H9 (cell line): ENCODE results near the gene PCDH18. TPM values are rescaled to one million over a fixed set of nuclear protein-coding genes. Genes with fewer than 3 reads are reported as not detected.

Experiments used
- DNase-seq: peaks from one replicate; pipeline ENCODE4 v3.0.0-alpha.2; 2017
- H2AFZ ChIP-seq: one replicate; pipeline ENCODE4 v1.6.1; 2013; ENCODE audit warnings: mild to moderate bottlenecking, low read length, control low read depth, moderate library complexity
- H2AK5ac ChIP-seq: 2 replicates; pipeline ENCODE4 v1.6.1; 2013; ENCODE audit warnings: low read length, control low read depth, mixed read lengths; ENCODE audit not compliant: insufficient read length
- H2BK120ac ChIP-seq: one replicate; pipeline ENCODE4 v1.6.1; 2013; ENCODE audit warnings: low read depth, mild to moderate bottlenecking, low read length, control low read depth, inconsistent platforms; ENCODE audit not compliant: poor library complexity, severe bottlenecking
- H2BK12ac ChIP-seq: 2 replicates; pipeline ENCODE4 v1.6.1; 2013; ENCODE audit warnings: low read length, control low read depth, mixed read lengths, low read depth; ENCODE audit not compliant: insufficient read length
- H2BK15ac ChIP-seq: 2 replicates; pipeline ENCODE4 v1.6.1; 2013; ENCODE audit warnings: low read depth, low read length, control low read depth
- H2BK20ac ChIP-seq: one replicate; pipeline ENCODE4 v1.6.1; 2013; ENCODE audit warnings: low read depth, mild to moderate bottlenecking, low read length, control low read depth, inconsistent platforms; ENCODE audit not compliant: poor library complexity, severe bottlenecking
- H2BK5ac ChIP-seq: 2 replicates; pipeline ENCODE4 v1.6.1; 2013; ENCODE audit warnings: low read length, control low read depth, mixed read lengths; ENCODE audit not compliant: insufficient read length
- H3K14ac ChIP-seq: 2 replicates; pipeline ENCODE4 v1.6.1; 2013; ENCODE audit warnings: low read length, control low read depth; ENCODE audit not compliant: insufficient read depth
- H3K18ac ChIP-seq: 2 replicates; pipeline ENCODE4 v1.6.1; 2013; ENCODE audit warnings: low read depth, mild to moderate bottlenecking, mixed read lengths, low read length, control low read depth; ENCODE audit not compliant: insufficient read length
- H3K23ac ChIP-seq: 2 replicates; pipeline ENCODE4 v1.6.1; 2013; ENCODE audit warnings: low read length, control low read depth, mixed read lengths, low read depth; ENCODE audit not compliant: insufficient read length
- H3K23me2 ChIP-seq: 2 replicates; pipeline ENCODE4 v1.6.1; 2013; ENCODE audit warnings: low read depth, mild to moderate bottlenecking, mixed read lengths, low read length, control low read depth; ENCODE audit not compliant: insufficient read length, poor library complexity, severe bottlenecking
- H3K27ac ChIP-seq: 2 replicates; pipeline ENCODE4 v1.5.1; 2013; ENCODE audit warnings: low read length, control low read depth, mixed read lengths, low read depth; ENCODE audit not compliant: insufficient read length
- H3K27me3 ChIP-seq: 2 replicates; pipeline ENCODE4 v1.6.1; 2013; ENCODE audit warnings: low read length, control low read depth, inconsistent platforms; ENCODE audit not compliant: insufficient read depth
- H3K4ac ChIP-seq: 2 replicates; pipeline ENCODE4 v1.6.1; 2013; ENCODE audit warnings: low read depth, mild to moderate bottlenecking, control low read depth, inconsistent platforms, low read length, moderate library complexity
- H3K4me1 ChIP-seq: 2 replicates; pipeline ENCODE4 v1.6.1; 2013; ENCODE audit warnings: low read length, control low read depth, inconsistent platforms; ENCODE audit not compliant: insufficient read depth
- H3K4me2 ChIP-seq: 2 replicates; pipeline ENCODE4 v1.6.1; 2013; ENCODE audit warnings: low read length, control low read depth, mixed read lengths; ENCODE audit not compliant: insufficient read length, insufficient read depth
- H3K56ac ChIP-seq: 2 replicates; pipeline ENCODE4 v1.6.1; 2013; ENCODE audit warnings: low read depth, mild to moderate bottlenecking, mixed read lengths, low read length, control low read depth; ENCODE audit not compliant: insufficient read length
- H3K79me1 ChIP-seq: 2 replicates; pipeline ENCODE4 v1.6.1; 2013; ENCODE audit warnings: low read depth, mild to moderate bottlenecking, moderate library complexity, low read length, control low read depth, inconsistent platforms; ENCODE audit not compliant: insufficient read depth, poor library complexity, severe bottlenecking
- H3K79me2 ChIP-seq: 2 replicates; pipeline ENCODE4 v1.6.1; 2013; ENCODE audit warnings: low read length, control low read depth, inconsistent platforms; ENCODE audit not compliant: insufficient read depth
- H3K9ac ChIP-seq: 2 replicates; pipeline ENCODE4 v1.6.1; 2013; ENCODE audit warnings: low read length, control low read depth, mixed read lengths; ENCODE audit not compliant: insufficient read length; ENCODE audit errors: extremely low read depth
- H3K9me3 ChIP-seq: one replicate; pipeline ENCODE4 v1.6.1; 2013; ENCODE audit warnings: low read depth, low read length, inconsistent platforms; ENCODE audit not compliant: control insufficient read depth
- H3T11ph ChIP-seq: one replicate; pipeline ENCODE4 v1.6.1; 2013; ENCODE audit warnings: mild to moderate bottlenecking, low read length, control low read depth, inconsistent platforms
- H4K20me1 ChIP-seq: one replicate; pipeline ENCODE4 v1.6.1; 2013; ENCODE audit not compliant: control insufficient read depth, insufficient read length, insufficient read depth
- H4K5ac ChIP-seq: 2 replicates; pipeline ENCODE4 v1.6.1; 2013; ENCODE audit warnings: low read depth, mild to moderate bottlenecking, mixed read lengths, low read length, control low read depth; ENCODE audit not compliant: insufficient read length
- H4K8ac ChIP-seq: replicated peaks from 2 replicates; pipeline ENCODE4 v1.6.1; 2013; ENCODE audit warnings: low read length, control low read depth, mixed read lengths, low read depth; ENCODE audit not compliant: insufficient read length
- H4K91ac ChIP-seq: 2 replicates; pipeline ENCODE4 v1.6.1; 2013; ENCODE audit warnings: low read depth, mild to moderate bottlenecking, moderate library complexity, mixed read lengths, low read length, control low read depth; ENCODE audit not compliant: insufficient read length
- H3K27ac Mint-ChIP-seq, 3 experiments: 2 replicates in 2 of 3; 3 replicates in 1 of 3; pipeline ENCODE4 v1.8.0; 2020 to 2021; ENCODE audit warnings: mixed read lengths in 3 of 3, mild to moderate bottlenecking in 1 of 3, moderate library complexity in 1 of 3
- H3K27me3 Mint-ChIP-seq: 2 replicates; pipeline ENCODE4 v1.8.0; 2021; ENCODE audit warnings: low read depth, mild to moderate bottlenecking, moderate library complexity, mixed read lengths
- H3K36me3 Mint-ChIP-seq, 3 experiments: 2 replicates in 2 of 3; 3 replicates in 1 of 3; pipeline ENCODE4 v1.8.0; 2020 to 2021; ENCODE audit warnings: low read depth in 3 of 3, mixed read lengths in 3 of 3; ENCODE audit not compliant: insufficient read depth in 1 of 3
- H3K4me1 Mint-ChIP-seq, 2 experiments: 2 replicates each; pipeline ENCODE4 v1.8.0; 2020; ENCODE audit warnings: mixed read lengths in 2 of 2
- H3K4me3 Mint-ChIP-seq, 2 experiments: 2 replicates in 1 of 2; 3 replicates in 1 of 2; pipeline ENCODE4 v1.8.0; 2020 to 2021; ENCODE audit warnings: mild to moderate bottlenecking in 2 of 2, mixed read lengths in 2 of 2, moderate library complexity in 1 of 2
- H3K9me3 Mint-ChIP-seq, 2 experiments: 2 replicates in 1 of 2; 3 replicates in 1 of 2; pipeline ENCODE4 v1.8.0; 2020; ENCODE audit warnings: mild to moderate bottlenecking in 2 of 2, mixed read lengths in 2 of 2, moderate library complexity in 1 of 2
- WGBS: extraction: QIAGEN DNeasy Blood & Tissue Kit; methylation state at CpG from one replicate; pipeline ENCODE4 v1.1.7; 2013; ENCODE audit warnings: missing lambda C conversion rate, low lambda C conversion rate, mixed read lengths; ENCODE audit not compliant: insufficient read length; ENCODE audit errors: extremely low coverage; 5-methylcytosine and 5-hydroxymethylcytosine counted together
- total RNA-seq: library from RNA; stranded (reverse); gene quantifications from 2 replicates; pipeline ENCODE4 v1.2.1, GENCODE V29; 2021
- TF ChIP-seq, protein P1 (sequence below): fragments of 200-600 bp; sonication (generic); conservative IDR thresholded peaks from 3 replicates; pipeline ENCODE4 v1.8.0; 2021; ENCODE audit warnings: antibody characterized with exemption, mild to moderate bottlenecking

Gene PCDH18
- total RNA-seq, 1 experiment from 2014 or later, result 60.7 TPM

DNA sequence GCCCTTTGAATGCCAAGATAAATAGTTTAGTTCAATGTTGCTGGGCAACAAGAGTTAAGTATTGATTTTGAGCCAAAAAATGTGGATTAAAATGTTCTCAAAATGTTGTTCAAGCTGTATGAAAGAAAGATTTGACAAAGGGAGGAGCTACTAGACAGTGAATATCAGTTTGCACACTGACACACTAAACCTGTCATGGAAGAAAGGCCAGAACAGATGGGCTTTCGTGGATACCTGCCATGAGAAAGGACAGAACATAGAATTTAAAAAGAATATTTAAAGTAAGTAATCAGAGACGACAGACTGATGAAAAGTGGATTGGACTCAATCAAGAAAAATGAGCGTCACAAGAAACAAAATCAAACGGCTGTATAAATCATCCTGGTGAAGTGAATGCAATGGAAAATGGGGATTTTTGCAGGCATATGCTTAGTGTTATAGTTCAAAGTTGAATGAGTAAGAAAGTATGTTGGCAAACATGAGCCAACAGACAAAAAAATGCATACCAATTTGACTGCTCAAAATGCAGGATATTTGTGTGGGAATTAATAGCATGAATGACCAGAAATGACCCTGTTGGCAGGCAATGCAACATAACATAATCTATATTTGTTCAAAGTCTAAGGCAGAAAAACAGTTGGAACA, 7.4 kb downstream of the PCDH18 start:
- peak overlapping the region in 1 of 3 experiments; percentile 87; a peak in 2 of 7 replicates for H3K27ac Mint-ChIP-seq

More for the DNA sequence above, 7.4 kb downstream of the PCDH18 start:
- no peak overlapping the region for H3K4ac ChIP-seq
- Mint-ChIP-seq H3K27me3 (no peaks in the 10 kb centered on the region), H3K36me3 (peaks cover 31 to 79% (median 61%) of the 10 kb centered on the region in 3 experiments; a peak in 6 of 7 replicates), H3K4me1 (peaks cover 31 to 39% of the 10 kb centered on the region in 2 experiments), H3K9me3 (no peaks in the 10 kb centered on the region), H3K4me3 (no peak overlapping the region)
- H3K56ac ChIP-seq, result no peak overlapping the region
- H3K79me2 ChIP-seq, result peaks cover 5% of the 10 kb centered on the region; the same call in 1 of the 2 replicates
- no peak overlapping the region for H2BK20ac ChIP-seq
- TF ChIP-seq, protein P1, sequence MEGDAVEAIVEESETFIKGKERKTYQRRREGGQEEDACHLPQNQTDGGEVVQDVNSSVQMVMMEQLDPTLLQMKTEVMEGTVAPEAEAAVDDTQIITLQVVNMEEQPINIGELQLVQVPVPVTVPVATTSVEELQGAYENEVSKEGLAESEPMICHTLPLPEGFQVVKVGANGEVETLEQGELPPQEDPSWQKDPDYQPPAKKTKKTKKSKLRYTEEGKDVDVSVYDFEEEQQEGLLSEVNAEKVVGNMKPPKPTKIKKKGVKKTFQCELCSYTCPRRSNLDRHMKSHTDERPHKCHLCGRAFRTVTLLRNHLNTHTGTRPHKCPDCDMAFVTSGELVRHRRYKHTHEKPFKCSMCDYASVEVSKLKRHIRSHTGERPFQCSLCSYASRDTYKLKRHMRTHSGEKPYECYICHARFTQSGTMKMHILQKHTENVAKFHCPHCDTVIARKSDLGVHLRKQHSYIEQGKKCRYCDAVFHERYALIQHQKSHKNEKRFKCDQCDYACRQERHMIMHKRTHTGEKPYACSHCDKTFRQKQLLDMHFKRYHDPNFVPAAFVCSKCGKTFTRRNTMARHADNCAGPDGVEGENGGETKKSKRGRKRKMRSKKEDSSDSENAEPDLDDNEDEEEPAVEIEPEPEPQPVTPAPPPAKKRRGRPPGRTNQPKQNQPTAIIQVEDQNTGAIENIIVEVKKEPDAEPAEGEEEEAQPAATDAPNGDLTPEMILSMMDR, result no peak
- DNase-seq, result no peak
- H3T11ph ChIP-seq, result no peak overlapping the region
- H2BK15ac ChIP-seq, result no peak overlapping the region
- no peak overlapping the region for H3K27ac ChIP-seq
- no peak overlapping the region for H2BK12ac ChIP-seq
- H2AFZ ChIP-seq, result no peak overlapping the region
- H3K9ac ChIP-seq, result no peak overlapping the region
- H2BK120ac ChIP-seq, result no peak overlapping the region
- H4K20me1 ChIP-seq, result no peaks in the 10 kb centered on the region
- no peak overlapping the region for H2BK5ac ChIP-seq
- peaks cover under 1% of the 10 kb centered on the region; the same call in 1 of the 2 replicates for H3K4me1 ChIP-seq
- peaks cover 3% of the 10 kb centered on the region for H3K79me1 ChIP-seq
- H3K27me3 ChIP-seq, result no peaks in the 10 kb centered on the region
- no peak overlapping the region for H4K8ac ChIP-seq
- no peaks in the 10 kb centered on the region for H3K9me3 ChIP-seq
- H3K18ac ChIP-seq, result no peak overlapping the region
- H4K91ac ChIP-seq, result no peak overlapping the region
- no peak overlapping the region for H3K14ac ChIP-seq
- H3K23me2 ChIP-seq, result peaks cover 5% of the 10 kb centered on the region
- H2AK5ac ChIP-seq, result no peak overlapping the region
- no peak overlapping the region for H3K23ac ChIP-seq
- H4K5ac ChIP-seq, result no peak overlapping the region
- H3K4me2 ChIP-seq, result no peak overlapping the region
- no CpG with 5 or more reads among the region's 4 CpGs for WGBS
